Vagina (tissue), 2 donors: ENCODE results near the gene LHX4.
A peak's percentile ranks its signal among the peaks of the same experiment; 100 is the strongest.

Experiments used
- CTCF ChIP-seq, 3 experiments: fragments of 450-650 bp in 2 of 3; fragments of 200-600 bp in 1 of 3; sonication (generic) in 1 of 3; IDR thresholded peaks; one replicate each; pipeline ENCODE4 v1.5.1; 2017 to 2019; ENCODE audit warnings: antibody characterized with exemption in 3 of 3, mild to moderate bottlenecking in 2 of 3, moderate library complexity in 2 of 3
- POLR2A ChIP-seq, 2 donors: fragments of 450-650 bp; IDR thresholded peaks; one replicate each; pipeline ENCODE4 v1.6.1; 2017; ENCODE audit warnings: antibody characterized with exemption in 2 of 2, mild to moderate bottlenecking in 2 of 2, moderate library complexity in 2 of 2
- POLR2AphosphoS5 ChIP-seq, 2 donors: sonication (generic); formaldehyde crosslinking; IDR thresholded peaks; one replicate each; pipeline ENCODE4 v1.9.0; 2017; ENCODE audit warnings: antibody characterized with exemption in 2 of 2, mild to moderate bottlenecking in 2 of 2, low read depth in 1 of 2; ENCODE audit not compliant: insufficient read depth in 1 of 2

- peak; percentile 45 to 65 (median 60) for TF ChIP-seq CTCF (IDR thresholded peaks at IDR 0.05)
- TF ChIP-seq POLR2AphosphoS5 (IDR thresholded peaks at IDR 0.05; ENCODE audit: insufficient read depth in 1 of 2, low read depth in 1 of 2), result no peak
- no peak for TF ChIP-seq POLR2A (IDR thresholded peaks at IDR 0.05)
Measured at GRCh38 chr1:180252638-180253536, 22.8 kb downstream of the LHX4 start.
